GM12801 (cell line): ENCODE data around the gene COL2A1.

Source experiments
- CTCF ChIP-seq: IDR thresholded peaks from one replicate; pipeline ENCODE4 v1.5.1; 2011; ENCODE audit warnings: control low read depth; ENCODE audit not compliant: insufficient read length; ENCODE audit errors: extremely low read depth

Gene COL2A1

GRCh38 chr12:47986832-47987231 is 17.4 kb downstream of the COL2A1 start:
- no peak for TF ChIP-seq CTCF

GRCh38 chr12:47986291-47986660 is 18.0 kb downstream of the COL2A1 start:
- TF ChIP-seq CTCF: no peak

- no peak for TF ChIP-seq CTCF
Measured at GRCh38 chr12:47985596-47986290, 18.5 kb downstream of the COL2A1 start.

DNA sequence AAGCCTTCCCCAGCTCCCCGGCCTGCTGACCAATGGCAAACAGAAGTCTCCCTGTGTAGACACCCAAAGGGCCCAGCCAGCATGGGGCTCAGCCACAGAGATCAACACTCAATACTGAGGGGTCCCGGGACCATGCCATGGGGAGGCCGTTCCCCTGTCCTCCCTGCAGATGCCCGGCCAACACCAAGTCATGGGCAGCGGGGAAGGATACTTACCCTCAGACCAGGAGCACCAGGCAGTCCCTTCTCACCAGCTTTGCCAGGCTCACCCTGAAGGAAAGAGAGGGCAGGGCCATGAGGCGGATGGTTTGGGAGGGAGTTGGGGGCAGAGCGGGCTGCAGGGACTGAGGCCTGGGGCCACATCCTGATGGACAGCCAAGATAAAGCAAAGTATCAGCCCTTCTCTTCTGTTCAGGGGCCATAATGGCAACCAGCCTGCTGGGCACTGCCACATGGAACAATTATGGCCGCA is 19.9 kb downstream of the COL2A1 start:
- no peak for TF ChIP-seq CTCF

DNA sequence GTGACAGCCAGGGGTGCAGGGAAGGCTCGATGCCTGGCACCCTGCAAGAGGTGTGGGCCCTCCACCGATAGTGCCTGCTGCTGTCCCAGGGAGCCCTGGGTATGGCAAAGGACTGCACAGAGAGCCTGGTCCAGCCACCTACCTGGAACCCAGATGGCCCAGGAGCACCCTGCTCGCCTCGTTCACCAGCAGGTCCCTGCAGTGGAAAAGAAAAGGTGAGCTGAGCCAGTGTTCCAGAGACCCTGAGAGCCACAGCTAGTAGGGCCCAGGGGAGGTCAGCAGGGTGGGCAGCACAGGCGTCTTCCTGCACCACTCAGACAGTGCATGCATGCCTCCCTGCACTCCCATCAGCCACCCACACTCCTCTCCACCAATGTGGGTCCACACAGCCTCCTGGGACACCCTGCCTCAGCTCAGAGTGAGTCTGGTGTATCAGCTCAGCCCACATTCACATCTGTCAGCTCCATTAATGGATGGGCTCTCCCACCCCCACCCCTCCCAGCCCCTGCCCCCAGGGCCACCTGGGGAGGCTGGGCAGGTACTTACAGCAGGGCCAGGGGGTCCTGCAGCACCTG is 20.6 kb downstream of the COL2A1 start:
- no peak for TF ChIP-seq CTCF

DNA sequence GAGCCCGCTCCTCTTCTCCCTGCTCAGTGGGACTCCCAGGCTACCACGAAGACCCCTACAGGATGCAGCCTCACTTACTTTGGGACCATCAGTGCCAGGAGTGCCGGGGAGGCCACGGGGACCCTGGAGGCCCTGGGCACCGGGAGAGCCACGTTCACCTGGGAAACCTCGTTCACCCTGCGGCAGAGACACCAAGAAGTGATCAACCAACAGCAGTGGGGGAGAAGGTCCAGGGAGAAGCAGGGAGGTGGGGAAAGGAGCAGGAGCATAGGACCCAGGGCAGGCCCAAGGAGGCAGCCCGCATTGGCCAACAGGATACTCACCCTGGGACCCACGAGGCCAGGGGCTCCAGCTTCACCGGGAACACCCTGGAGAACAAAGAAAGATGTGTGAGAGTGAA is 21.5 kb downstream of the COL2A1 start:
- TF ChIP-seq CTCF: no peak

DNA sequence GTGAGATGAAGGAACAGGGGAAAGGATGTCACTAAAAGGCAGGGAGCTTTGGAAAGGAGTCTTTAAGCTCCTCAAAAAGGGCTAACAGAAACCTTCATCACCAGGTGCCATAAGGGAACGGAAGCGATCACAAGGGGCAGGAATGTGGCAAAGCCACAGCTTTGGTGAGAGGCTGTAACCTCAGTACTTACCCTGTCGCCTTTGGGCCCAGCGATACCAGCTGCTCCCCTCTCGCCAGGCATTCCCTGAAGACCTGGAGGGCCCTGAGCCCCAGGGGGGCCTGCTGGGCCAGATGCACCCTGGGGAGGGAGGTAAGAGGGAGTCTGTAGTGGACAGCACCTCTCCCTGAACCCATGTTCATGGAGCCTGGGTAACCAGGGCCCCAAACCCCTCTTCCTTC is 22.0 kb downstream of the COL2A1 start:
- TF ChIP-seq CTCF: no peak
